HG03196 (cell line): ENCODE data around the gene NOTUM.

ENCODE experiments used
- ATAC-seq: cut with Tn5 transposase; IDR thresholded peaks from one replicate; pipeline ENCODE4 v1.9.1; 2021; ENCODE audit not compliant: unreplicated experiment

The NOTUM gene

GRCh38 chr17:81961087-81961511, at the start of gene NOTUM:
Gene NOTUM, minus strand, starts transcription at chr17:81961187. Its CDS starts 278 bp downstream, at chr17:81960909.
- ATAC-seq = no peak

DNA sequence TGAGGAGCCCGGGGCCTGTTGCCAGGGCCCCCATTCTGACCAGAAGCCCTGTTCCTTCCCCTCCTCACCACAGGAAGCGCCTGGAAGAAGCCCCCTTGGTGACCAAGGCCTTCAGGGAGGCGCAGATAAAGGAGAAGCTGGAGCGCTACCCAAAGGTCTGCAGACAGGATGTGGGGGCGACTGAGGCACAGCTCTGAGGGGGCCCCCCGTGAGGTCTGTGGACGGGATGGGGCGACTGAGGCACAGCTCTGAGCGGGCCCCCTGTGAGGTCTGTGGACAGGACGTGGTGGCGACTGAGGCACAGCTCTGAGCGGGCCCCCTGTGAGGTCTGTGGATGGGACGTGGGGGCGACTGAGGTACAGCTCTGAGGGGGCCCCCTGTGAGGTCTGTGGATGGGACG, 48.4 kb upstream of the NOTUM start:
- ATAC-seq = no peak

DNA sequence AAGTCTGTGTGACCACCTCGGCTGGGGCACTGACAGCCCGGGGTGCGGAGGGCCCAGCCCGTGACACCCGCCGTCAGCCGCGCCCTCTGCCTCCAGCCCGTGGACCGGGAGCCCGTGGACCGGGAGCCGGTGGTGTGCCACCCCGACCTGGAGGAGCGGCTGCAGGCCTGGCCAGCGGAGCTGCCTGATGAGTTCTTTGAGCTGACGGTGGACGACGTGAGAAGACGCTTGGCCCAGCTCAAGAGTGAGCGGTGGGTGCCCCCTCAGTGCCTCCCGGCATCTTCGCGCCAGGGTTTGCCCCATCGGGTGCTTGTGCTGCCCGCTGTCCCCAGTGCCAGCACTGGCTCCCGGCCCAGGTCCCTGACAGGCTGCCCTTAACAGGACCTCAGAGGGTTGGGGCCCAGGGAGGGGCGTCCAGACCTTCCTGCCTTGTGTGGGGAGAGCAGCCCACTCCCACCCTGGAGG, 48.0 kb upstream of the NOTUM start:
- no peak for ATAC-seq

GRCh38 chr17:82008258-82008940, 47.4 kb upstream of the NOTUM start:
- ATAC-seq = no peak

- no peak for ATAC-seq
Observed at GRCh38 chr17:82007495-82008257, 46.7 kb upstream of the NOTUM start.

DNA sequence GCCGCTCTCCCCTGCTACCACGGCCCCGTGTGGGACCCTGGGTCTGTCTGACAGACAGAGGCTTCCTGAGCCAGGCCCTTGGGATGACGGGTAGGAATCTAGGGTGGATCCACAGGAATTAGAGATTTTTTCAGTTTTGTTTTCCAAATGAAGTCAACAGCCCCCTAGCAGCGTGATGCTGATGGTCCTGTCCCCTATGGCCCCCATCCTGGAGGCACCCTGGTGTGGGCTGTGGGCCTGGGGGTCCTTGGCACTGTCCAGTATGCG, 46.2 kb upstream of the NOTUM start:
- no peak for ATAC-seq

GRCh38 chr17:82006468-82007227, 45.7 kb upstream of the NOTUM start:
- no peak for ATAC-seq

- ATAC-seq = no peak
Observed at GRCh38 chr17:82005701-82006348, 44.8 kb upstream of the NOTUM start.

- no peak for ATAC-seq
Observed at GRCh38 chr17:82004517-82005455, 43.8 kb upstream of the NOTUM start.

- no peak for ATAC-seq
Observed at GRCh38 chr17:82003411-82004381, 42.7 kb upstream of the NOTUM start.

- no peak for ATAC-seq
Observed at GRCh38 chr17:82001571-82002056, 40.6 kb upstream of the NOTUM start.

- ATAC-seq = no peak
Observed at GRCh38 chr17:82000803-82001570, 40.0 kb upstream of the NOTUM start.

GRCh38 chr17:81999976-82000802, 39.2 kb upstream of the NOTUM start:
- no peak for ATAC-seq

- ATAC-seq = no peak
Observed at GRCh38 chr17:81999587-81999975, 38.6 kb upstream of the NOTUM start.

DNA sequence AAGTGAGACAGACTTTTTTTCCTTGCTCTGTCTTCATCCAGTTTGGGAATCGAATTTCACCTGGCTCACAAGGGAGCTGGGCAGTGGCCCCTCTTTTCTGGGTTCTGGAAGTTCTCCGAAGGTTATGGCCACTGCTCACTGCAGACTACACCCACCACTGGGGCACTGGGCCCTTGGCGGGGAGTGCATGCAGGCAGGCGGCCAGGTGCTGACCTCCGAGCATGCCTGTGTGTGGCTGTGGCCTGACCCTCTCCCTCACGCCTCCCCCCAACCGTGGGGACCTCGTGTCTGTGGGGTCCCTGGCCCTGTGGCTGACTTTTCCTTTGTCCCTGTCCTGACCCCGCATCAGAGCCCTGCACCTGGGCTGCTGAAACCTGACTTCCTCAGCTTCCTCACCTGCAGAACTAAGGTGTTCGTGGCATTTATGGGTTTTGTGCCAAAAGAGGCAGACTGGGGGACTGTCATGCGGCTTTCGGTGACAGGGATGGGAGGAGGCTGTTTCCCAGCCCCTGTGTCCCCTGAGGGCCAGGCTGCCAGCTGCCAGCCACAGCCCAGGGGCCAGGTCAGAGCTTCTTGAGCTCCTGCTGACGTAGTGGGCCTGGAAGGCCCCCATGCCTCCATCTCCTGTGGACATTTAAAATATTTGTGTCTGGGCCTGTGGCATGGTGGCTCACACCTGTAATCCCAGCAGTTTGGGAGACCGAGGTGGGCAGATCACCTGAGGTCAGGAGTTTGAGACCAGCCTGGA, 37.9 kb upstream of the NOTUM start:
- no peak for ATAC-seq

DNA sequence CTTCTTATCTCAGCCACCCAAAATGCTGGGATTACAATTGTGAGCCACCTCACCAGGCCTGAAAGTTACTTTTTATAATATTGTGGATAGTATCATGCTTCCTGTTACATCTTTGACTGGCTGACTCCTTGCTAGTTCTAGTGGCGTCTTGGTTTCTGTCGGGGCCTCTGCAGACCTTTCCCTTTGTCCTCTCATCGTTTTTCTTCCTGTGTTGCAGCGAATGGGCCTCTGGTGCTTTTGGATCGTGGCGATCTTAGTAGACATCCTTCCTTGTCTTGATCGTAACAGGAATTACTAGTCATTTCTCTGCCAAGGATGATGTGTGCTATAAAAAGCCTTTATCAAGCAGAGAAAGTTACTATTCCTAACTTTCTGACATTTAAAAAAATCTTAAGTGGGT, 37.2 kb upstream of the NOTUM start:
- no peak for ATAC-seq
